ENCODE results near the gene NINL. TPM values are rescaled to one million over a fixed set of nuclear protein-coding genes. Genes with fewer than 3 reads are reported as not detected.

NINL gene
- total RNA-seq, 4 donors from 2014 or later, result 2.5 to 11.6 (median 4.7) TPM

DNA sequence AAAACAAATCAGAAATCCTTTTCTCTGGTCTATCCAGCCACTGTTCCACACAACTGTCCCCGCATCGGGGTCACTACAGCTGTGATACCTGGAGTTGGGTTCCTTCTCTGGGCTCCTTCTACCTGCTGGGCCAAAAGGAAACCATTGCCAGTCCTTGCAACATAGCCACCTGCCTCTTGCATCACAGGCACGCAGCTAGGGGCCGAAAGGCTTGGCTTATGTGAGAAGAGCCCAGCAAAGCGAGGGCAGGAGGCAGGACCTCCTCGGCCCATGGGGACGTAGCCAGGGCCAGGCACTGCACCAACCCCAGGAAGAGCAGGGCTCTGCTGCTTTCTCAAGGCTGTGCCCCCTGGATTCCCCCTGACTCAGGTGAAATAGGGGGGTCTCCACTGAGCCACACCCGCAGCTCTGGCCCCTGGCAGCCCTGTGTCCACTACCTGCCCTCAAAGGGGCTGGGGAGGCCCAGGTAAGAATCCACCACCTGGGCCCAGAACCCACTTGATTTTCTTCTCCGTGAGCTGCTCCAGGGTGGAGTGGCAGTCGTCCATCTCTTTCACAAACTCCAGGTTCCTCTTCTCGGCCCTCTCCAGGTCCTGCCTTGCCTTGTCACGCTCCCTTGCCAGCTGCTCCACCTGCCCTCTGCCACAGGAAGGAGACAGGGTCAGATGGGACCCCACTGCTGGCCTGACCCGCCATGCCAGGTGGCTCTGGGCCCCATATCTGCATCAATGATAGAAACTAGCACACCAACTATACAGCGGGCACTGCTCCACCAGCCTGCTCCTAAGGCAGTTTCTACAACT, 89.0 kb downstream of the NINL start:
- 82 to 83% methylated on average over 7 to 9 of the region's 14 CpGs for WGBS, 2 donors
- intact Hi-C loops (cut with DNase I), result no loop called here
- no peak for DNase-seq

DNA sequence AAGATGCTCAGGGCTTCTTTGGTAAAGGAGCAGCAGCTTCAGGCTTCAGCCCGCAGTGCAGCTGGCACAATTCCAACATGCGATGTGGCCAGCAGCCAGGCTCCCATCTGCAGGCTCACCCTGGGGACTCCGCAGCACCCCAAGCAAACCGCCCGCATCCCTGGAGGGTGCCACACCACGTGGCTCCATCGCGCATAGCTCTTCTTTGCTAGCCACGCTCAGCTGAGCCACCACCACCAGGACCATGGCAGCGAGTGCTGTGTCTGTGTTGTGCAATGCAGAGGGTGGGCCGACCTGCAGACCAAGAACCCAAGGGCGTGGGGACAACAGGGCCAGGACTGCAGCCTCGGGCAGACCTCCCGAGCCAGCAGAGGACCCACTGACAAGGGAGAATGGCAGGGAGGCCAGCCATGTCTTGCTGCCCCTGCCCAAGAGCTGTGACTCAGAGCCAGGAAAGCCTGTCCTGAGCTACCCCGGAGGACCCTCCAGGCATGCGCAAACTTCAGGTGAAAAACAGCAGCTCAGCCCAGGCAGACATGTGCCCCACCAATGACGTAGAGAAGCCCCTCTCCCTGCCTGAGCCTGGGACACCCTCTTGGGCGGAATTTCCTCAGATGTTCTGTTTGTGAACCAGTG, 90.0 kb downstream of the NINL start:
- Histone ChIP-seq H3K36me3 (peaks cover 0 to 37% (median 0%) of the 10 kb centered on the region in 3 donors), H3K9me3 (no peaks in the 10 kb centered on the region), H3K4me1 (peaks cover 0 to 10% (median 0%) of the 10 kb centered on the region in 3 donors), H3K27me3 (no peaks in the 10 kb centered on the region), H3K27ac (no peak overlapping the region), H3K4me3 (no peak overlapping the region)
- 57 to 85% methylated on average over 4 to 12 of the region's 18 CpGs for WGBS, 2 donors
- no peak for TF ChIP-seq POLR2A (IDR thresholded peaks at IDR 0.05)
- DNase-seq, result no peak
- intact Hi-C loops (cut with DNase I), result no loop called here

More for the DNA sequence above, 89.0 kb downstream of the NINL start:
- peaks cover 0 to 26% (median 0%) of the 10 kb centered on the region in 3 donors for H3K36me3 ChIP-seq
- H3K27ac ChIP-seq, result no peak overlapping the region
- TF ChIP-seq CTCF (IDR thresholded peaks at IDR 0.05) (no peak), POLR2A (IDR thresholded peaks at IDR 0.05) (no peak)
- no peak overlapping the region for H3K4me3 ChIP-seq
- peaks cover 0 to 10% (median 0%) of the 10 kb centered on the region in 3 donors for H3K4me1 ChIP-seq
- no peaks in the 10 kb centered on the region for H3K9me3 ChIP-seq
- no peaks in the 10 kb centered on the region for H3K27me3 ChIP-seq

GRCh38 chr20:25494506-25495188, 90.7 kb downstream of the NINL start:
- H3K4me3 ChIP-seq, result no peak overlapping the region
- TF ChIP-seq POLR2A (IDR thresholded peaks at IDR 0.05), result no peak
- DNase-seq, result no peak
- H3K27me3 ChIP-seq, result no peaks in the 10 kb centered on the region
- peaks cover 0 to 43% (median 0%) of the 10 kb centered on the region in 3 donors for H3K36me3 ChIP-seq
- WGBS, 2 donors, result 75 to 88% methylated on average over 4 to 7 of the region's 17 CpGs
- H3K27ac ChIP-seq, result no peak overlapping the region
- intact Hi-C loops (cut with DNase I), result no loop called here
- no peaks in the 10 kb centered on the region for H3K9me3 ChIP-seq
- H3K4me1 ChIP-seq, result peaks cover 0 to 10% (median 0%) of the 10 kb centered on the region in 3 donors

- H3K27me3 ChIP-seq, result no peaks in the 10 kb centered on the region
- 100% methylated on average over 4 to 7 of the region's 10 CpGs for WGBS, 2 donors
- no peak for DNase-seq
- peaks cover 0 to 50% (median 0%) of the 10 kb centered on the region in 3 donors for H3K36me3 ChIP-seq
- no peaks in the 10 kb centered on the region for H3K9me3 ChIP-seq
- H3K27ac ChIP-seq, result no peak overlapping the region
- peaks cover 0 to 10% (median 0%) of the 10 kb centered on the region in 3 donors for H3K4me1 ChIP-seq
- H3K4me3 ChIP-seq, result no peak overlapping the region
- TF ChIP-seq CTCF (IDR thresholded peaks at IDR 0.05) (no peak), POLR2A (IDR thresholded peaks at IDR 0.05) (no peak)
- intact Hi-C loops (cut with DNase I), result no loop called here
These were observed 91.4 kb downstream of the NINL start for GRCh38 chr20:25493748-25494505.

DNA sequence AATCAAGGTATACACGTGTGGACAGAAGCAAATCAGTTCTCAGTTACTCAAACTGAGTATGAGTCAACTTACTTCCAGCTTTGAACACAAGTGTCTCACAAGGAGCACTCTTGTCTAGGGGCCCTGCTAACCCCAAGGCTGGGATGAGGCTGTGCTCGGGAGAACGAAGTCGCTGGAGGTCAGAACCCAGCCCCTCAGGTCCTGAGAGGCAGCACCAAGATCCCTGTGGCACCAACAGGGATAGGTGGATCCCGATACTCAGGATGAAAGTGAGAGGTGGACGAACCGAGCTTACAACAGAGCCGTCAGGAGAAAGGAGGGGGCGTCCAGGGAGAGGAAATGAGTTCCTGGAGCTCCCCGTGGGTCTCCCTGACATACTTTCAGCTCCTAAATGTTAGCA, 92.2 kb downstream of the NINL start:
- H3K27me3 ChIP-seq, result no peaks in the 10 kb centered on the region
- H3K4me3 ChIP-seq, result no peak overlapping the region
- TF ChIP-seq CTCF (IDR thresholded peaks at IDR 0.05) (no peak), POLR2A (IDR thresholded peaks at IDR 0.05) (no peak)
- no peak for DNase-seq
- H3K4me1 ChIP-seq, result peaks cover 0 to 11% (median 0%) of the 10 kb centered on the region in 3 donors
- no peak overlapping the region for H3K27ac ChIP-seq
- intact Hi-C loops (cut with DNase I), result no loop called here
- H3K9me3 ChIP-seq, result no peaks in the 10 kb centered on the region
- peaks cover 0 to 54% (median 0%) of the 10 kb centered on the region in 3 donors for H3K36me3 ChIP-seq
- 85 to 92% methylated on average over 8 to 9 of the region's 10 CpGs for WGBS, 2 donors
